ENCODE results near the gene TBC1D32. TPM values are rescaled to one million over a fixed set of nuclear protein-coding genes. Genes with fewer than 3 reads are reported as not detected.
"Not testable (repeated sequence)": the region's sequence is repeated elsewhere in the genome, so short reads cannot be mapped to it uniquely, and the experiment has no call there.

Gene TBC1D32
- total RNA-seq, 1 donor from 2014 or later = 32.9 TPM

DNA sequence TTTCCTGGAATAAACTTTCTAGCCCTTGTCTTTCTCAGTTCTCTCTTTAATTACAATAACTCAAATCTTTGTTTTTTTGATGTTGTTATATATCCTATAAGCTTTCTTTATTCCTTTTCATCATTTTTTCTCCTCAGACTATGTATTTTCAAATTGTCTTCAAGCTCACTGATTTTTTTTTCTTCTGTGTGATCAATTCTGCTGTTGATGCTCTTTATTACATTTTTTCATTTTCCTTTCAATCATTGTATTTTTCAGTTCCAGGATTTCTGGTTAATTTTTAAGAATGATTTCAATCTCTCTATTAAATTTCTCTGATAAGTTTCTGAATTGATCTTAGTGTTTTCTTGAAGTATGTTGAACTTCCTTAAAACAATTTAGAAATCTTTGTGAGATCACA lies 209.7 kb downstream of the TBC1D32 start:
- no peak for DNase-seq

GRCh38 chr6:121112356-121112755 lies 221.9 kb downstream of the TBC1D32 start:
- DNase-seq = no peak

- no peak for DNase-seq
Observed at GRCh38 chr6:121110733-121111132, 223.5 kb downstream of the TBC1D32 start.

DNA sequence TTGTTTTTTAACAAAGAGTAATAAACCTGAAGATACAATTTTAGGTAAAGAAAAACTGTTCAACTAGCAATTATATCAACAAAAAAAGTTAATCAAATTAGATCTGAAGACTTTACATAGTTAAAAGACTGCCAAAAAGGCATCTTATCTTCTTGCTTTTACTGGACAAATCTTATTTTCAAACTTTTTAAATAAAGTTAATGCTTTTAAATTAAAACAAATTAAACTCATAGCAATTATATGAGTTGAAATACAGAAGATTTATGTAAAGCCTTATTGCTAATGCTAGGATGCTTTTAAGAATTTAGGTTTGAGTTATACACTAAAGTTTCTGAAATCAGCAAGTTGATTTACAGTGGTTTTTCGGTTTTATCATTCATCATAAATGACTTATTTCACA lies 227.3 kb downstream of the TBC1D32 start:
- no peak for DNase-seq

DNA sequence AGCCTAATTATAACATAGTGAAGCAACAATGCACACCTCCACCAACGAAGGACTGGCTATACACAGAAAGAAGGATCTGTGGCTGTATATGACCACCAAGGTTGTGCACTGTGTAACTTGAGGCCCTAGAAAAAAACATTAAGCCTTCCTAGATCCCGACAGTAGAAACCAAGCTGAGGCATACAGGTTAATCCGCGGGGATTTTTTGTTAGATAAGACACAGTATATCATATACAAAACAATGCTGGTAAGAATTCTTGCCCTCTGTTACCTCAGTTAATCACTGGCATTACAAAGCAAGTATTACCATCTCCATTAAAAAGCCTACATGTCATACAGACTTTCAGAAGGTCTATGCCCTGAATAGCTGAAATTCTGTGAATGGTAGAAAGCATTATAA lies 228.8 kb downstream of the TBC1D32 start:
- no peak for DNase-seq

DNA sequence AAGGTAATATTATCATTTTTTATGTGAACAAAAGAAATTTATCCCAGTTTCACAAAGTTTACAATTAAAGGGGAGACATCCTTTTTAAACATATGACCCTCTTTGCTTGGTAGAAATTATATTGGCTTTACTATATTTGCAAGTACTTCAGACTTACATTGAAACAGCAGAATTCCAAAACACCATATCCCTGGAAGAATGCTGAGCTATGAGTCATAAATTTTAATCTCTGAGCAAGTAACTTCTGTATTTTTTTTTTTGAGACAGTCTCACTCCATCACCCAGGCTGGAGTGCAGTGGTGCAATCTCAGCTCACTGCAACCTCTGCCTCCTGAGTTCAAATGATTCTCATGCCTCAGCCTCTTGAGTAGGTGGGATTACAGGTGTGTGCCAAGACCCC lies 240.4 kb downstream of the TBC1D32 start:
- no peak for DNase-seq

GRCh38 chr6:121090492-121090891 lies 243.8 kb downstream of the TBC1D32 start:
- DNase-seq = no peak

GRCh38 chr6:121086876-121087275 lies 247.4 kb downstream of the TBC1D32 start:
- no peak for DNase-seq

- DNase-seq = no peak
Observed at GRCh38 chr6:121076119-121076518, 258.2 kb downstream of the TBC1D32 start.

DNA sequence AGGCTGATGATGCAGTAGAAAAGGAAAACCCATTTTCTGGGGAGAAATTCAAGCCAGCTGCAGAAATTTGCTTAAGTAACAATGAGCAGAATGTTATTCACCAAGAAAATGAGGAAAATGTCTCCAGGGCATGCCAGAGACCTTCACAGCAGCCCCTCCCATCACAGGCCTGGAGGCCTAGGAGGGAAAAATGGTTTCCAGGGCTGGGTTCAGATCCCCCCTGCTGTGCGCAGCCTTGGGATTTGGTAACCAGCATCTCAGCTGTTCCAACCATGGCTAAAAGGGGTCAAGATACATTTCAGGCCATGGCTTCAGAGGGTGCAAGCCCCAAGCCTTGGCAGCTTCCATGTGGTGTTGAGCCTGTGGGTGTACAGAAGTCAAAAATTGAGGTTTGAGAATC lies 265.5 kb downstream of the TBC1D32 start:
- DNase-seq = not testable (repeated sequence)

GRCh38 chr6:121067381-121067780 lies 266.9 kb downstream of the TBC1D32 start:
- no peak for DNase-seq

GRCh38 chr6:121064345-121064744 lies 269.9 kb downstream of the TBC1D32 start:
- no peak for DNase-seq

- peak; percentile 73 for DNase-seq
Observed at GRCh38 chr6:121055572-121056163, 278.6 kb downstream of the TBC1D32 start.

DNA sequence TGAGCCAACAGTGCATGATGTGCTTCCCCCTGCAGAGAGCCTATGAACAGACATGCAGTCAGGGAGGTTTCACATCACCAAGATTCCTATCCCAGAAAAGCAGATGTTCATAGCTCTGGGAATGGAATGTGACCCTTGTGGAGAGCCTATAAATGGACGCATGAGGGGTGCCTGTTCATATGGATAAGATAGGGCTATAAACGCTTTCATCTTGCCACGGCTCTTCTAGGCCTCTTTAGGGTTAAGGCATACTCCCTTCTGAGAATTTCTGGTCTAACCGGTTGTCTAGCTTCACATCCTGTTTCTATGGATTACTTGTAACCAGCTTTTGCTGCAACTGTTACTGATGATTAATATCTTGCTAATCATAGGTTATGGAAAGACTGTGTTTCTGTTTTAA lies 285.7 kb downstream of the TBC1D32 start:
- DNase-seq = not testable (repeated sequence)

GRCh38 chr6:121044905-121045304 lies 289.4 kb downstream of the TBC1D32 start:
- not testable (repeated sequence) for DNase-seq

- not testable (repeated sequence) for DNase-seq
Observed at GRCh38 chr6:121043706-121044105, 290.6 kb downstream of the TBC1D32 start.

DNA sequence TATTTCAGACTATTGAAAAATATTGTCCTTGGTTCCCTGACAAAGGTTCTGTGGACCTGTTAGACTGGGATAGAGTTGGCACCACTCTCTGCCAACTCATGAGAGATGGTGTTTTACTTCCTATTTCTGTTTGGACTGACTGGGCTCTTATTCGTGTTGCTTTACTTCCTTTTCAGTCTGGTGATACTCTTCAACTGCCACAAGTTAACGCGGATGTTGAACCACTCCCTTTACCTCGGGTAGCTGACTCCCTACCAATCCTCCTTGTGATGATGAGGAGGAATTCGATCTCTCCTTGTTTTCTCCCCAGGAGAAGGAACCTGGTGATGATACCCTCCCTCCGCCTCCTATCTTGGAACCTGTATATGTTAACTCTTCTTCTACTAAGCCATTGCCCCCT lies 291.1 kb downstream of the TBC1D32 start:
- DNase-seq = not testable (repeated sequence)

DNA sequence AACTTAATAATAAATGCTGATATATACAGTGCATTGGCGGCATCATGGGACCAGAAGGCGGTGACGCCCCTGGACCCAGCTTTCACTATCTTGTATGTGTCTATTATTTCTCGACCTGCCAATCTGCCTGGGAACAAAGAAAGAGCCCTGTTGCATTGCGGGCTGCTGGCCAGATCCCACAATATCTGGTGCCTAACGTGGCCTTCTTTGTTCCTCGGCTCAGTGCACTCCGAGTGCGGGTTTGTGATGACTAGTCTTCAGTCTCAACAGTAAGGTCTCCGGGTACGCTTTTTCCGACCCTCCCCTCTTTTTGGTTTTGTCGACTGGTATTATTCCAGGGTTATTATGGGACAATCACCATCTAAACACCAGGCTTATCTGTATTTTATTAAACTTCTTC lies 291.5 kb downstream of the TBC1D32 start:
- DNase-seq = no peak

DNA sequence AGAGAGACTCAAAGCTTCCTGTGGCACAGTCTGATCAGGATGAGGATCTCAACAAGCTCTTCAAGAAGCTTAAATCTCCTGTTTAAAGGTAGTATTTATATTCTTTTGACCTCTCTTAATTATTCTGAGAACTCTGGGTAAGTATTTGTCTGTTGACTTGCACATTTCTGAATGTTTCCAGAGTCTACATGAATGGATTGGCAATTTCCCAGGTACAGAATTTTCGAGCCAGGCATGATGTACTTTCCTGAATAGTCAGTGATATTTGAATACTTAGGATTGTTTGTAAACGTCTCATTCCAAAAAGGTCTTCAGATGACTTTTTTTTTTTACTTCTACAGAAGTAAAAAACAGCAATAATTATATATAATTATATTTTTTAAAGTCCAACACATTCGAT lies 293.4 kb downstream of the TBC1D32 start:
- DNase-seq = peak; percentile 8

DNA sequence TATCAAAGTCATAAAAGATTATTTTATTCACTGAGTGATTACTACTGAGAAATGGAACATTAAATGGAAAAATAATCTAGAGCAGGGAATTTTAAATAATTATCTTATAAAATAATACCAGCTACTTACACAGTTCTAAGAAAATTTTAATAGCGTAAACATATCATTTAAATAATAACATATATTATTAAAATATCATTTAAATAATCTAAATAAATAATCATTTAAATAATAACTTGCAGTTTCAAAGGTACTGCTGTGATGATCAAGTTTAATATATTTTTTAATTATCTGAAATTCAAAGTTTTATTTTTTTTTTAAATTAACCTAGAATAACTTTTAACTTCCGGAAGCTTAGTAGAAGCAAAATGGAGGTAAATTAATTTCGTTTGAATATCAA lies 301.2 kb downstream of the TBC1D32 start:
- no peak for DNase-seq

DNA sequence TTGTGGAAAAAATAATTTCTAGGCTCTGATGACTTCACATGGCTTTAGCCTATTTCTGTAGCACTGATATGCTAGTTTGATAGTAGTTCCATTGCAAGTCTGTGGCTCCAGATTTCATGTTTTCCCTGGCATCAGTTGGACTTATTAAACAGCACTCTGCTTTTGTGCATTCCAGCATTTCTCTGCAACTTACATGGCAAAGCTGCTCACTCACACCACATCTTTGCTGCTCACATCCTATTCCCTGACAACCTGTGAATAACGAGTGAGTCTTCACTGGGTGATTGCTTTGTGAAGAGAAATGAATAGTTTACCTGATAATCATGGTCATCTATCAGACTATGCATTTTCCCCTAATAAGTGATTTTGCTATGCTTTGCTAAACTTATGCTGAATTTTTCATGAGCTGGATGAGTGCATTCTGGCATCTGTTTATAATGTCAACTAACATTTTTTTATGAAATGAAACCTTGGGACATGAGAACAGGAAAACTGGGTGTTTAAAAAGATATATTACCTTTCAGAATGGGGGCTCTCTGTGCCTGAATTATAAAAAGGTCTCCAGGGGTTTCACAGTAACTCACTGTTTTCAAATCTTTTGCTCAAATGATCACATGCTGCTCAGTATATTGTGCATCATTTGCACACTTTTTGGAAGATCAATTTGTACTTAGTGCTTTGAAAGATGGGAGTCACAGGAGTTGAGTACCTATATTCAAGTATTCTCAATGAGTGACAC lies 301.8 kb downstream of the TBC1D32 start:
- DNase-seq = no peak

Data from tongue (tissue), 2 donors.